Panc1 (cell line): ENCODE data around the gene CYP24A1.

Experiments used
- POLR2AphosphoS5 ChIP-seq: IDR thresholded peaks from 2 replicates; pipeline ENCODE4 v1.6.1; 2012; ENCODE audit warnings: mild to moderate bottlenecking, low read depth, low read length, moderate library complexity
- SIN3A ChIP-seq: IDR thresholded peaks from 2 replicates; pipeline ENCODE4 v1.6.1; 2012; ENCODE audit warnings: low read depth, mild to moderate bottlenecking, low read length, moderate library complexity, borderline replicate concordance; ENCODE audit not compliant: insufficient read depth
- TF ChIP-seq, protein P1 (sequence below): fragments of 450-650 bp; IDR thresholded peaks from 2 replicates; pipeline ENCODE4 v1.5.1; 2017; ENCODE audit warnings: mild to moderate bottlenecking

DNA sequence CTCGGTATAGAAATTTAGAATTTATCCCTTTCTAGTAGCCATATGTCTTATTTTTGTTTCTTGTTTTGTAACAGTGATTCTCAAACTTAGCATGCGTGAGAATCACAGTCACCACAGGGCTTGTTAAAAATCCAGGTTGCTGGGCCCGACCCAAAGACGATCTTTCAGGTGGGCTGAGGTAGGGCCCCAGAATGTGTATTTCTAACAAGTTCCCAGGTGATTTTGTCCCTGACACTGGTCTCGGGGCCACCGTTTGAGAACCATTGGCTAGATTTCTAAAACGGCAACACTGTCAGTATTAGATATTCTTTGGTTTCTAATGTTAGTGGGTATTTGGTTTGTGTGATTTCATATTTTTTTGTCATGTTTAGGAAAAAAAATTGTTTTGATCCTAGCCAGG, 44.0 kb upstream of the CYP24A1 start:
- TF ChIP-seq SIN3A (no peak), POLR2AphosphoS5 (no peak)
- TF ChIP-seq, protein P1, sequence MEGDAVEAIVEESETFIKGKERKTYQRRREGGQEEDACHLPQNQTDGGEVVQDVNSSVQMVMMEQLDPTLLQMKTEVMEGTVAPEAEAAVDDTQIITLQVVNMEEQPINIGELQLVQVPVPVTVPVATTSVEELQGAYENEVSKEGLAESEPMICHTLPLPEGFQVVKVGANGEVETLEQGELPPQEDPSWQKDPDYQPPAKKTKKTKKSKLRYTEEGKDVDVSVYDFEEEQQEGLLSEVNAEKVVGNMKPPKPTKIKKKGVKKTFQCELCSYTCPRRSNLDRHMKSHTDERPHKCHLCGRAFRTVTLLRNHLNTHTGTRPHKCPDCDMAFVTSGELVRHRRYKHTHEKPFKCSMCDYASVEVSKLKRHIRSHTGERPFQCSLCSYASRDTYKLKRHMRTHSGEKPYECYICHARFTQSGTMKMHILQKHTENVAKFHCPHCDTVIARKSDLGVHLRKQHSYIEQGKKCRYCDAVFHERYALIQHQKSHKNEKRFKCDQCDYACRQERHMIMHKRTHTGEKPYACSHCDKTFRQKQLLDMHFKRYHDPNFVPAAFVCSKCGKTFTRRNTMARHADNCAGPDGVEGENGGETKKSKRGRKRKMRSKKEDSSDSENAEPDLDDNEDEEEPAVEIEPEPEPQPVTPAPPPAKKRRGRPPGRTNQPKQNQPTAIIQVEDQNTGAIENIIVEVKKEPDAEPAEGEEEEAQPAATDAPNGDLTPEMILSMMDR = no peak
